ENCODE measurements around the gene MACROD2. TPM values are rescaled to one million over a fixed set of nuclear protein-coding genes. Genes with fewer than 3 reads are reported as not detected.

The MACROD2 gene
- total RNA-seq, 2 donors from 2014 or later: 8.3 to 21.8 TPM

GRCh38 chr20:15756754-15757115, 1761.4 kb downstream of the MACROD2 start:
- Histone ChIP-seq H3K27me3 (no peaks in the 10 kb centered on the region), H3K27ac (no peak overlapping the region), H3K36me3 (replicated peaks in 1 of 2; ENCODE audit: insufficient read depth in 1 of 2, low read depth in 2 of 2) (no peaks in the 10 kb centered on the region), H3K4me1 (no peaks in the 10 kb centered on the region), H3K9me3 (no peaks in the 10 kb centered on the region), H3K4me3 (no peak overlapping the region)
- no peak for ATAC-seq
- 41 to 46% methylated on average over 2 of the region's 2 CpGs for WGBS, 2 donors
- intact Hi-C loops (cut with DNase I): no loop called here
- DNase-seq: no peak
- TF ChIP-seq POLR2A (IDR thresholded peaks at IDR 0.05) (no peak), CTCF (IDR thresholded peaks at IDR 0.05) (no peak)

- Histone ChIP-seq H3K4me1 (no peaks in the 10 kb centered on the region), H3K9me3 (no peaks in the 10 kb centered on the region), H3K27me3 (no peaks in the 10 kb centered on the region), H3K36me3 (replicated peaks in 1 of 2; ENCODE audit: insufficient read depth in 1 of 2, low read depth in 2 of 2) (no peaks in the 10 kb centered on the region), H3K27ac (no peak overlapping the region), H3K4me3 (no peak overlapping the region)
- WGBS, 2 donors: 70% methylated on average over 6 of the region's 6 CpGs
- DNase-seq (no peak), ATAC-seq (no peak)
- intact Hi-C loops (cut with DNase I): no loop called here
- TF ChIP-seq POLR2A (IDR thresholded peaks at IDR 0.05): no peak
- TF ChIP-seq CTCF (IDR thresholded peaks at IDR 0.05): peak in 1 of 7 experiments; percentile 16
Measured at GRCh38 chr20:15759594-15759993, 1764.3 kb downstream of the MACROD2 start.

- no peaks in the 10 kb centered on the region for H3K27me3 ChIP-seq
- TF ChIP-seq CTCF (IDR thresholded peaks at IDR 0.05) (no peak), POLR2A (IDR thresholded peaks at IDR 0.05) (no peak)
- 72 to 80% methylated on average over 11 of the region's 11 CpGs for WGBS, 2 donors
- no peaks in the 10 kb centered on the region for H3K9me3 ChIP-seq
- intact Hi-C loops (cut with DNase I): no loop called here
- H3K27ac ChIP-seq: no peak overlapping the region
- ATAC-seq: no peak
- no peaks in the 10 kb centered on the region for H3K36me3 ChIP-seq (replicated peaks in 1 of 2; ENCODE audit: insufficient read depth in 1 of 2, low read depth in 2 of 2)
- no peaks in the 10 kb centered on the region for H3K4me1 ChIP-seq
- no peak for DNase-seq
- no peak overlapping the region for H3K4me3 ChIP-seq
Measured at GRCh38 chr20:15760001-15760621, 1764.8 kb downstream of the MACROD2 start.

- TF ChIP-seq CTCF (IDR thresholded peaks at IDR 0.05): no peak
- TF ChIP-seq POLR2A (IDR thresholded peaks at IDR 0.05): no peak
- Histone ChIP-seq H3K9me3 (no peaks in the 10 kb centered on the region), H3K36me3 (replicated peaks in 1 of 2; ENCODE audit: insufficient read depth in 1 of 2, low read depth in 2 of 2) (no peaks in the 10 kb centered on the region), H3K27ac (no peak overlapping the region), H3K27me3 (no peaks in the 10 kb centered on the region), H3K4me1 (no peaks in the 10 kb centered on the region), H3K4me3 (no peak overlapping the region)
- no peak for DNase-seq
- intact Hi-C loops (cut with DNase I): no loop called here
- no peak for ATAC-seq
Measured at GRCh38 chr20:15763366-15763765, 1768.0 kb downstream of the MACROD2 start.

- intact Hi-C loops (cut with DNase I): no loop called here
- Histone ChIP-seq H3K27ac (no peak overlapping the region), H3K4me1 (no peaks in the 10 kb centered on the region), H3K4me3 (no peak overlapping the region), H3K27me3 (no peaks in the 10 kb centered on the region), H3K36me3 (replicated peaks in 1 of 2; ENCODE audit: insufficient read depth in 1 of 2, low read depth in 2 of 2) (no peaks in the 10 kb centered on the region), H3K9me3 (no peaks in the 10 kb centered on the region)
- 40 to 57% methylated on average over 1 of the region's 1 CpG for WGBS, 2 donors
- DNase-seq (no peak), ATAC-seq (no peak)
- no peak for TF ChIP-seq POLR2A (IDR thresholded peaks at IDR 0.05)
Measured at GRCh38 chr20:15767586-15767985, 1772.3 kb downstream of the MACROD2 start.

Data from body of pancreas (tissue), 4 donors.